Adrenal gland (tissue), 5 donors: ENCODE results near the gene PLA2G4C.

Experiments used
- CTCF ChIP-seq, 6 experiments: fragments of 450-650 bp in 4 of 6; fragments of 200-600 bp in 2 of 6; sonication (generic) in 1 of 6; IDR thresholded peaks; 1 replicate in 5 of 6; 2 replicates in 1 of 6; pipeline versions ENCODE4 v1.5.1 to v1.8.0; 2016 to 2021; ENCODE audit warnings: antibody characterized with exemption in 6 of 6, mild to moderate bottlenecking in 2 of 6, moderate library complexity in 1 of 6
- POLR2A ChIP-seq, 2 donors: fragments of 450-650 bp; IDR thresholded peaks; one replicate each; pipeline ENCODE4 v1.6.1; 2017; ENCODE audit warnings: antibody characterized with exemption in 2 of 2, mild to moderate bottlenecking in 2 of 2, moderate library complexity in 1 of 2
- donor health status: DM: no; HTN: no; CAD: no.

GRCh38 chr19:48118131-48118517 is 7.5 kb upstream of the PLA2G4C start:
- TF ChIP-seq CTCF (IDR thresholded peaks at IDR 0.05), result no peak
- TF ChIP-seq POLR2A (IDR thresholded peaks at IDR 0.05), result no peak
